Fibroblast of lung (primary cell): ENCODE measurements around the gene WHRN.

Experiments
- EZH2 ChIP-seq: IDR thresholded peaks from 2 replicates; pipeline ENCODE4 v1.5.1; 2012; ENCODE audit warnings: low read length, control low read depth, mild to moderate bottlenecking; ENCODE audit errors: missing control alignments
- TF ChIP-seq, protein P1 (sequence below), 2 donors: IDR thresholded peaks in 1 of 2; conservative IDR thresholded peaks in 1 of 2; 1 replicate in 1 of 2; 2 replicates in 1 of 2; pipeline ENCODE4 v1.5.1; 2011 to 2012; ENCODE audit warnings: low read length in 2 of 2, control low read depth in 1 of 2, inconsistent platforms in 1 of 2, low read depth in 1 of 2, mild to moderate bottlenecking in 1 of 2

DNA sequence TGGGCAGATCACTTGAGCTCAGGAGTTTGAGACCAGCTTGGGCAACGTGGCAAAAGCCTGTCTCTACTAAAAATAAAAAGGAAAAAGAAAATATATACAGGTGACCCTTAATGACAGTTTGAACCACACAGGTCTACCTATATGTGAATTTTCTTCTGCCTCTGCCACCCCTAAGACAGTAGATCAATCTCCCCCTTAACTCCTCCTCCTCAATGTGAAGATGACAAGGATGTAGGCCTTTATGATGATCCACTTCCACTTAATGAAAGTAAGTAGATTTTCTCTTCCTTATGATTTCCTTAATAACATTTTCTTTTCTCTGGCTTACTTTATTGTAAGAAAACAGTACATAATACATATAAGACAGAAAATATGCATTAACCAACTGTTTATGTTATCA lies 120.9 kb downstream of the WHRN start:
- TF ChIP-seq, protein P1, sequence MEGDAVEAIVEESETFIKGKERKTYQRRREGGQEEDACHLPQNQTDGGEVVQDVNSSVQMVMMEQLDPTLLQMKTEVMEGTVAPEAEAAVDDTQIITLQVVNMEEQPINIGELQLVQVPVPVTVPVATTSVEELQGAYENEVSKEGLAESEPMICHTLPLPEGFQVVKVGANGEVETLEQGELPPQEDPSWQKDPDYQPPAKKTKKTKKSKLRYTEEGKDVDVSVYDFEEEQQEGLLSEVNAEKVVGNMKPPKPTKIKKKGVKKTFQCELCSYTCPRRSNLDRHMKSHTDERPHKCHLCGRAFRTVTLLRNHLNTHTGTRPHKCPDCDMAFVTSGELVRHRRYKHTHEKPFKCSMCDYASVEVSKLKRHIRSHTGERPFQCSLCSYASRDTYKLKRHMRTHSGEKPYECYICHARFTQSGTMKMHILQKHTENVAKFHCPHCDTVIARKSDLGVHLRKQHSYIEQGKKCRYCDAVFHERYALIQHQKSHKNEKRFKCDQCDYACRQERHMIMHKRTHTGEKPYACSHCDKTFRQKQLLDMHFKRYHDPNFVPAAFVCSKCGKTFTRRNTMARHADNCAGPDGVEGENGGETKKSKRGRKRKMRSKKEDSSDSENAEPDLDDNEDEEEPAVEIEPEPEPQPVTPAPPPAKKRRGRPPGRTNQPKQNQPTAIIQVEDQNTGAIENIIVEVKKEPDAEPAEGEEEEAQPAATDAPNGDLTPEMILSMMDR (conservative IDR thresholded peaks at IDR 0.05 in 1 of 2, IDR thresholded peaks at IDR 0.05 in 1 of 2; ENCODE audit: low read depth in 1 of 2, low read length in 2 of 2) = no peak
- TF ChIP-seq EZH2 = no peak
